Body of pancreas (tissue), 4 donors: Measurements from ENCODE around the gene CPNE1.

Experiments
- CTCF ChIP-seq, 7 experiments: fragments of 450-650 bp in 4 of 7; fragments of 200-600 bp in 3 of 7; sonication (generic) in 3 of 7; IDR thresholded peaks; one replicate each; pipeline ENCODE4 v1.5.1; 2016 to 2019; ENCODE audit warnings: antibody characterized with exemption in 7 of 7
- POLR2A ChIP-seq, 3 donors: fragments of 450-650 bp; IDR thresholded peaks; one replicate each; pipeline ENCODE4 v1.6.1; 2016; ENCODE audit warnings: antibody characterized with exemption in 3 of 3, mild to moderate bottlenecking in 2 of 3

GRCh38 chr20:35653430-35653734 is 11.3 kb downstream of the CPNE1 start:
- TF ChIP-seq CTCF (IDR thresholded peaks at IDR 0.05) (no peak), POLR2A (IDR thresholded peaks at IDR 0.05) (no peak)
